Activated CD8-positive, alpha-beta memory T cell treated with anti-CD3 and anti-CD28 coated beads for 48 hours (primary cell): Measurements from ENCODE around the gene DPM1.

Experiments
- DNase-seq, 3 experiments: peaks; one replicate each; pipeline ENCODE4 v3.0.0-alpha.2; 2020; ENCODE audit warnings: low read depth in 2 of 3, low spot score in 2 of 3

The DPM1 gene

DNA sequence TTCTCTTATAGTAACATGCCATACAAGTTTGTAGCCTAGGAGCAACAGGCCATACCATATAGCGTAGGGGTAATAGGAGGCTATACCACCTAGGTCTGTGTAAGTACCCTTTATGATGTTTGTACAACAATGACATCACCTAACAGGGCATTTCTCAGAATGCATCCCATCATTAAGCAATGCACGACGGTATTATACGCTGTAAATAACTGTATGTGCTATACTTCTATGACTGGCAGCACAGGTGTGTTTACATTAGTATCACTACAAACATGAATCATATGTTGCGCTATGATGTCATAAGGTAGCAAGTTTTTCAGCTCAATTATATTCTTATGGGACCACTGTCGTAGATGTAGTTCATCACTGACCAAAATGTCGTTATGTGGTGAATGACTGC is 58.1 kb downstream of the DPM1 start:
- DNase-seq = no peak

GRCh38 chr20:50898475-50898874 is 59.9 kb downstream of the DPM1 start:
- no peak for DNase-seq

GRCh38 chr20:50895111-50895830 is 63.1 kb downstream of the DPM1 start:
- no peak for DNase-seq

DNA sequence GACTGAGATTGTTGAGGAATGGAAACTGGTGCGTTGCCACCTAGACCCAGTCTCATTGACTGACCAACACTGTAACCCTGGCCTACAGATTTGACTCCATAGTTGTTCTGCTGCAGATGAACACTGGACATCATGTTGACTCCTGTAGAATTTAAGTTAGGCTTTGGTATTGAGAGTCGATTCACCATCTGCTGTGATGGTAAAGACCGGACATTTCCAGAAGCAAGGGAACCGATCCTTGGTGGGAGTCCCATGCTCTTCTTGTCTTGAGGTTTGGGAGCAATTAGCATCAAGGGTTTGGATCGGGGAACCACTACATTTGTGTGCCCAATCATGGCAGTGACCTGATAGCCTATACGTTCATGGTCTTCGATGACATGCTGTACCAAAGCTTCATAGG is 64.7 kb downstream of the DPM1 start:
- DNase-seq = no peak

DNA sequence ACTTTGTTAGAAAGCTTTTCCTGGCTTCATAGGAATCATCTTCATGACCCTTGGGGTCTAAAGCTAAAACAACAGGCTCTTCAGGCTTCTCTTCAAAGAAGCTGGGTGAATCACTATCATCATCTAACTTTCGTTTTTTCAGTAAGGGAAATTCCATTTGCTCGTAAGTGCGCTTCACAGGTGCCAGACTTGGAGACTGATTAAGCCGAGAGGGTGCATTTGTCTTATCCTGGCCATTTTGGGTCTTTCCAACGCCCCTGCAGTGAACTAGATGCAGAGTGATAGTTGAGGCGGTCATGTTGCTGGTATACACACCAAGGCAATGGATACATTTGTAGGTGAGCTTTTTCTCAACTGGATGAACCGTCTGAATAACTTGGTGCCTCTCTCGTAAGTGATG is 65.9 kb downstream of the DPM1 start:
- DNase-seq = no peak

DNA sequence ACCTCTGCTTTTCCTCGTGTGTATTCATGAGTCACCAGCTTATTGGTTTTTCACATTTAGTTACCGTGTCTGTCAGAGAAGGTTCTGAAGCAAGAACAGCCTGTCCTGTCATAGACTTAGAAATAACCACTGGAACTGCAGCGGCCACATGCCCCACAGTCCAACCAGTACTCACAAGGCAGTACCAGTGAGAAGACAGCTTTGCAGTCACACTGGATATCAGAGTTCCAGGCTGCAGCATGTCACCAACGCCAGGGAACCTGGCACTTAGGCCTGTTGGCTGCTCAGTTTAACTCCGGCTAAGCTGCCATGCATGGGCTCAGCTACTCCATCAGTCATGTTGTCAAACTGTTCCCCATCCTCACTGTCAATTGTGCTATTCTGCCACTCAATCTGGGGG is 67.2 kb downstream of the DPM1 start:
- DNase-seq = no peak

DNA sequence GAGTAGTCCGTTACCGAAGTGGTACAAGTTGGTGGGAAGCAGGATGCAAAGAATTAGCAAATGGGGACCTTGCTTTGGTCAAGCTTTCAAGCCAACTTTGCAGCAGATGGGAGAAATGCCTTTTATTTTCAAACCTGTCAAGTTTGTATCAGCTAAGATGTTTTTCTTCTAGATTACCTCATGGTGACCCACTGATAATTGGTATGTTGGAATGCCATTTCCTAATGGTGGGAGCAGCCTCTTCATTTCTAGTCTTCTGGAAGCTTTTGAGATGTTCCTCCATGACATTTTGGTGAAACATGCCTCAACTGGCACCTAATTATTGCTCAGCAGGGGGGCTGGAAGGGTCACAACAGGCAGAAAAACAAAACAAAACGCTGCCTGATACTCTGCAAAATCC is 70.8 kb downstream of the DPM1 start:
- no peak for DNase-seq

DNA sequence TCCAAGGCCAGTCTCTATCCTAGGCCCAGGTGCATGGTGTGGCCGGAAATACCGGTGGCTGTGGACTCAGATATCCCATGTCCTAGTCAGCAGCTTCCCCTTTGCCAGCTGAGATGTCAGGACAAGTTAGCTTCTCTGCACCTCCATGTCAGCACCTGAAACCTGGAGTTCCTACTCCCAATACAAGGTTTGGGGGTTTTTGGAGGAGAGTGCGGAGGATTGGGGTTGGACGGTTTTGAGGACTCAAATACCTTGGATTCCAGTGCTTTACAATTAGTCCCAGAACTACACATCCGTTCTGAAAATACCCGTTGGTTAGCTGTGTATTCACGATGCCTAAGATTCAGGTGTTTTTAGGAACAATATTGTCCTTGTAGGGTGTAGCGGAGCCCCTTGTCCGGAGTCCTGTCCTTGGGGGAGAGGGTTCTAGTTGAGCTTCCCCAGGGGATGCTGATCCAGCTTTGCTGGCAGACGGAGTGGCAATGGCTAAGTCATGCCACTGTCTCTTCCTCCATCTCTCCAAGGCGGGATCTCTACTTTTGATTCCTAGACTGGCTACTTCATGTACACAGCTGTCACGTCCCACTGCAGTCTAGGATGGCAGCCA is 72.0 kb downstream of the DPM1 start:
- DNase-seq = no peak

DNA sequence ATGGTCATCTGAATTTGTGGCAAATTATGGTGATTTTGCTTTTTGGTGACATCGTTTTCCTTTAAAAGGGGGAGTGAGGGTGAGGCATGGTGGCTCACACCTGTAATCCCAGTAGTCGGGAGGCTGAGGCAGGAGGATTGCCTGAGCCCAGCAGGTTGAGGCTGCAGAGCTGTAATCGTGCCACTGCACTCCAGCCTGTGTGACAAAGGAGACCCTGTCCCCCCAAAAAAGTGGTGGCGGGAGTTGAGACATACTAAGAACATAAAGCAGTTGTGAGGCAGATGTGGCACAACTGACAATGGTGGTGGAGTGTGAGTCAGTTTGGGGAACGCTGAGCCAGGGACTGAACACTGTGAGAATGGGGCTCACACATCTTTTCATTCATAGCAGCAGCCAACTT is 72.6 kb downstream of the DPM1 start:
- no peak for DNase-seq

DNA sequence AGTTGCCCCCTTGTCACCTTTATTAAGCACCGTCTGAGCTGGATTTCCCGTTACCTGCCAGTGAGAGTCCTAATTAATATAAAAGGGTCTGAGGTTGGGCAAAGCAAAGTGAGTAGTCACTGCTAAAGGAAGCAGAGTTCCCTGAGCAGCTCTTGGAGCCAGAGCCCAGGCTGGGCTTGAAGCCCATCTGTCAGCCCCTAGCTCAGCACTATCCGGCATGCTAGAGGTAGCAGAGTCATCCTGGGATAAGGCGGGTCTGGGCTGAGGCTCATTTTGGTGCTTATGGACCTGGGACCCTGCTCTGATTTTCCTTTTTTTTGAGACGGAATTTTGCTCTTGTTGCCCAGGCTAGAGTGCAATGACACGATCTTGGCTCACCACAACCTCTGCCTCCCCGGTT is 73.3 kb downstream of the DPM1 start:
- no peak for DNase-seq
